ENCODE results near the gene RRP1B.
A peak's percentile ranks its signal among the peaks of the same experiment; 100 is the strongest.
"Not testable (repeated sequence)": the region's sequence is repeated elsewhere in the genome, so short reads cannot be mapped to it uniquely, and the experiment has no call there.

RRP1B gene

GRCh38 chr21:43632373-43632905, 26.9 kb upstream of the RRP1B start:
- no peak overlapping the region for H3K27ac Mint-ChIP-seq
- ATAC-seq = no peak
- peaks cover 6% of the 10 kb centered on the region for H3K36me3 Mint-ChIP-seq
- no peak overlapping the region for H3K4me3 Mint-ChIP-seq
- H3K9me3 Mint-ChIP-seq = no peaks in the 10 kb centered on the region
- H3K4me1 Mint-ChIP-seq = no peaks in the 10 kb centered on the region
- peaks cover 10% of the 10 kb centered on the region for H3K27me3 Mint-ChIP-seq

DNA sequence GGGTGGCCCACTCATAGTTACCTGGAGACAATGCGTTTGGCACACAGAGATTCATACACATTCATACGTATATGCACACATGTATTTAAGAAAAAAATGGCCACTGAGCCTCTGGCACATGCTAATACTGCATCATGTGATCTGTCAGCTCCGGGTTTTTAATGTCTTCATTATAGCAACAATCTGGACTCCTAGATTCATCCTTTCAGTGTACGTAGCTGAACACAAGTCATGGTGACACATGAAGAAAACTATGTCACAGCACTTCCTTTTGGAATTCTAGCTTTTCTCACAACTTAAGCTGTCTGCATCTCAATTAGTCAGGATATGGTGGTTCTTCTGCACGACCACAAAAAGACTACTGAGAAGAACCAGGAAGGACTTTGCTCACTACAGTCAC, 24.7 kb upstream of the RRP1B start:
- Mint-ChIP-seq H3K4me1 (no peaks in the 10 kb centered on the region), H3K4me3 (no peak overlapping the region), H3K9me3 (no peaks in the 10 kb centered on the region), H3K36me3 (peaks cover under 1% of the 10 kb centered on the region), H3K27ac (no peak overlapping the region), H3K27me3 (peaks cover 10% of the 10 kb centered on the region)
- ATAC-seq = no peak

DNA sequence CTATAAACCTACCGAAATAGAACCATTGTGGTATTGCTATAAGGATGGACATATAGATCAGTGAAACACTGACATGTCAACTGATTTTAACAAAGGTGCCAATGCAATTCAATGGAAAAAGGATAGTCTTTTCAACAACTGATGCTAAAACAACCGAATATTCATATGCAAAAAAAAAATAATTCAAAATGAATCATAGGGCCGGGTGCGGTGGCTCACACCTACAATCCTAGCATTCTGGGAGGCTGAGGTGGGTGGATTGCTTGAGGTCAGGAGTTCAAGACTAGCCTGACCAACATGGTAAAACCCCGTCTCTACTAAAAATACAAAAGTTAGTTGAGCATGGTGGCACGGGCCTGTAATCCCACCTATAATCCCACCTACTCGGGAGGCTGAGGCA, 23.9 kb upstream of the RRP1B start:
- Mint-ChIP-seq H3K36me3 (no peaks in the 10 kb centered on the region), H3K4me1 (no peaks in the 10 kb centered on the region), H3K4me3 (no peak overlapping the region), H3K27ac (no peak overlapping the region), H3K27me3 (peaks cover 10% of the 10 kb centered on the region), H3K9me3 (no peaks in the 10 kb centered on the region)
- ATAC-seq = no peak

GRCh38 chr21:43637530-43638158, 21.7 kb upstream of the RRP1B start:
- no peak overlapping the region for H3K4me3 Mint-ChIP-seq
- ATAC-seq = no peak
- no peaks in the 10 kb centered on the region for H3K4me1 Mint-ChIP-seq
- H3K36me3 Mint-ChIP-seq = no peaks in the 10 kb centered on the region
- no peak overlapping the region for H3K27ac Mint-ChIP-seq
- no peaks in the 10 kb centered on the region for H3K9me3 Mint-ChIP-seq
- H3K27me3 Mint-ChIP-seq = no peaks in the 10 kb centered on the region

- H3K27ac Mint-ChIP-seq = no peak overlapping the region
Observed at GRCh38 chr21:43639470-43640353, 19.6 kb upstream of the RRP1B start.

GRCh38 chr21:43640400-43640799, 19.0 kb upstream of the RRP1B start:
- H3K9me3 Mint-ChIP-seq = no peaks in the 10 kb centered on the region
- H3K4me1 Mint-ChIP-seq = peaks cover 4% of the 10 kb centered on the region
- no peaks in the 10 kb centered on the region for H3K27me3 Mint-ChIP-seq
- no peaks in the 10 kb centered on the region for H3K36me3 Mint-ChIP-seq
- H3K4me3 Mint-ChIP-seq = no peak overlapping the region
- no peak for ATAC-seq
- no peak overlapping the region for H3K27ac Mint-ChIP-seq

More at GRCh38 chr21:43639470-43640353, 19.6 kb upstream of the RRP1B start:
- no peak for ATAC-seq
- Mint-ChIP-seq H3K4me3 (no peak overlapping the region), H3K9me3 (no peaks in the 10 kb centered on the region), H3K27me3 (no peaks in the 10 kb centered on the region), H3K4me1 (no peaks in the 10 kb centered on the region), H3K36me3 (no peaks in the 10 kb centered on the region)

GRCh38 chr21:43643193-43643592, 16.2 kb upstream of the RRP1B start:
- peaks cover 6% of the 10 kb centered on the region for H3K27me3 Mint-ChIP-seq
- ATAC-seq = no peak
- peaks cover 18% of the 10 kb centered on the region for H3K4me1 Mint-ChIP-seq
- no peaks in the 10 kb centered on the region for H3K36me3 Mint-ChIP-seq
- no peak overlapping the region for H3K27ac Mint-ChIP-seq
- H3K4me3 Mint-ChIP-seq = no peak overlapping the region
- H3K9me3 Mint-ChIP-seq = no peaks in the 10 kb centered on the region

DNA sequence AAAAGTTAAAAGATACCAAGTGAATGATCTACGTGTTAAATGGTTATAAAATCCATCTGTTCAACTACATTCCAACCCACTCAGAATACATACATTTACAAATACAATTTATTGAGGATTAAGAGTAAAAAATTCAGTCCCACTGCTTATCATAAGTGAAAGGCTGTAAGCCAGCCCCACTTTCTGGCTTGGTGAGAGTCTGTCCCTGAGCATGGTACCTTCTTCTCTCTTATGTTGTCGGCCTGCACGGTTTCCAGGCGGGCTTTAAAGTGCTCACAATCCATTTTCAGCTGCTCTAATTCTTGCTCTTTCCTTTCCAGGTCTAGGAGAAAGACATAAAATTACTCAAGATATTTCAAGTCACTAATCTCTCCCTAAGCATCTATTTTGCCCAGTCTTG, 15.3 kb upstream of the RRP1B start:
- Mint-ChIP-seq H3K4me1 (peaks cover 18% of the 10 kb centered on the region), H3K27ac (no peak overlapping the region), H3K27me3 (peaks cover 13% of the 10 kb centered on the region), H3K36me3 (no peaks in the 10 kb centered on the region), H3K9me3 (no peaks in the 10 kb centered on the region), H3K4me3 (no peak overlapping the region)
- no peak for ATAC-seq

DNA sequence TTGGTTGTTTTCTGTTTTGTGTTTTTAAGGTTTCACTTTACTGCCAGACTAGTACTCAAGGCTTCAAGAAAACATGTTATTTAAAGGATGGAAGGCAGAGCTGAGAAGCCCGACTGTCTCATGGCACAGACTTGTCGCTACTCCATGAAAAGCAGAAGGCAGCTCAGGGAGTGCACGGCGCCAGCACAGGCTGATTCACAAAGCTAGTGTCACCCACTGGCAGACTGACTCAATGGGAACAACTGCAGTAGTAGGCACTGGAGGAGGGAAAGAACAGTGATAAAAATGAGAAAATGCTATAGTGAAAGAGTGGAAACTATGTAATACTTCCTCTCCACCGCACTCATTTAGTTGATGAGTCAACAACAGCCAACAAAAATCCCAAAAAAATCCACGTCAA, 14.8 kb upstream of the RRP1B start:
- ATAC-seq = no peak
- Mint-ChIP-seq H3K4me3 (no peak overlapping the region), H3K27ac (no peak overlapping the region), H3K27me3 (peaks cover 13% of the 10 kb centered on the region), H3K36me3 (no peaks in the 10 kb centered on the region), H3K4me1 (peaks cover 18% of the 10 kb centered on the region), H3K9me3 (no peaks in the 10 kb centered on the region)

DNA sequence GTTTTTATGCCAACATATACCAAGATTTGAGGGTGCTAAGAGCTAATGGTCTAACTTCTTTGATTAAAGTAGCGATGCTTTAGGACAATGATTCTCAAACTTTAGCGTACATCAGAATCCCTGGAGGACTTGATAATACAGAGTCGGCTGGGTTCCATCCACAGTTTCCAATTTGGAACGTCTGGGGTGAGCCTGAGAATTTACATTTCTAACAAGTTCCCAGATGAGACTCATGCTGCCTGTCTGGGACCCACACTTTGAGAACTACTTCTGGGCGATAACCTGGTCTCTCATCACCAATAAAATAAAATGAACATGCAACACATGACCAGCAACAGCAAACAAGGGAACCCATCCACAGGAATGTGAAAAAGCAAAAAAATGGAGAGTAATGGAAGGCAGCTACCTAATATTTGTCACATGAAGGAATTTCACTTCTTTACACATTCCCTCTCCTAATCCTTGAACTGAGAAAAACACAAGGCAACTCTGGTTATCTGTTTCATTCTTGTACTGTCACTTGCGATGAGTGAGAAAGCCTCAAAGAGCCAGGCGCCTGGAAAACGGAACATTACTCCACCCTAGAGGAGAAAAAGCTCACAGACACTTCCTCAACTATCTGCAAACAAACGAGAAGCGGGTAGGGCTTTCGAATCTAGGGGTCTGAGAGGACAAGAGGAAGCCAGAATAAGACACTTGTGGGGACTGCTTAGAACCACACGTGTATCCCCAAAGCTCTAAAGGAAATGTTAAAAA, 14.0 kb upstream of the RRP1B start:
- Mint-ChIP-seq H3K4me3 (no peak overlapping the region), H3K4me1 (peaks cover 18% of the 10 kb centered on the region), H3K27ac (no peak overlapping the region), H3K36me3 (no peaks in the 10 kb centered on the region), H3K9me3 (no peaks in the 10 kb centered on the region), H3K27me3 (peaks cover 13% of the 10 kb centered on the region)
- peak; percentile 77 for ATAC-seq

DNA sequence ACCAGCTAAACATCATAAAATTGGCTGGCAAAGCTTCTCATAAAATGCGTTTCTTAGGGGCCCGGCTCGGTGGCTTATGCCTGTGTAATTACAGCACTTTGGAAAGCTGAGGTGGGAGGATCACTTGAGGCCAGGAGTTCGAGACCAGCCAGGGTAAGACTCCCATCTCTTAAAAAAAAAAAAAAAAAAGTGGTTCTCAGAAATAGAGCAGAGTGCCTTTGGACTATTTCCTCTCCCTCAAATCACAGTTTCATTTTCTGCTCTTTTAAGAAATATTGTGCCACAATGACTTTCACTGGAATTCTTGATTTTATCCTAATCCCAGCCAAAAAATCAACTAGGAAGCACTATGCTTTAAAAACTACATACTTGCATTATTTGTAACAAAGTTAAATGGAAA, 13.4 kb upstream of the RRP1B start:
- Mint-ChIP-seq H3K27me3 (peaks cover 13% of the 10 kb centered on the region), H3K4me3 (no peak overlapping the region), H3K36me3 (no peaks in the 10 kb centered on the region), H3K4me1 (peaks cover 18% of the 10 kb centered on the region), H3K9me3 (no peaks in the 10 kb centered on the region), H3K27ac (no peak overlapping the region)
- no peak for ATAC-seq

GRCh38 chr21:43646550-43647260, 12.7 kb upstream of the RRP1B start:
- H3K27ac Mint-ChIP-seq = no peak overlapping the region
- ATAC-seq = peak; percentile 93
- H3K9me3 Mint-ChIP-seq = no peaks in the 10 kb centered on the region

GRCh38 chr21:43648171-43648570, 11.2 kb upstream of the RRP1B start:
- peaks cover 13% of the 10 kb centered on the region for H3K27me3 Mint-ChIP-seq
- H3K27ac Mint-ChIP-seq = no peak overlapping the region
- no peak for ATAC-seq
- no peaks in the 10 kb centered on the region for H3K36me3 Mint-ChIP-seq
- H3K4me1 Mint-ChIP-seq = peaks cover 18% of the 10 kb centered on the region
- no peaks in the 10 kb centered on the region for H3K9me3 Mint-ChIP-seq
- H3K4me3 Mint-ChIP-seq = no peak overlapping the region

More at GRCh38 chr21:43646550-43647260, 12.7 kb upstream of the RRP1B start:
- H3K27me3 Mint-ChIP-seq = peaks cover 13% of the 10 kb centered on the region
- H3K4me3 Mint-ChIP-seq = no peak overlapping the region
- no peaks in the 10 kb centered on the region for H3K36me3 Mint-ChIP-seq
- peaks cover 18% of the 10 kb centered on the region for H3K4me1 Mint-ChIP-seq

GRCh38 chr21:43651926-43652325, 7.4 kb upstream of the RRP1B start:
- H3K27ac Mint-ChIP-seq, H3K4me1 Mint-ChIP-seq, H3K9me3 Mint-ChIP-seq, H3K36me3 Mint-ChIP-seq, ATAC-seq, H3K4me3 Mint-ChIP-seq: not testable (repeated sequence)
- H3K27me3 Mint-ChIP-seq = peaks cover 13% of the 10 kb centered on the region

- H3K36me3 Mint-ChIP-seq = no peaks in the 10 kb centered on the region
- H3K27me3 Mint-ChIP-seq = peaks cover 12% of the 10 kb centered on the region
- H3K9me3 Mint-ChIP-seq = no peaks in the 10 kb centered on the region
- no peaks in the 10 kb centered on the region for H3K4me1 Mint-ChIP-seq
- H3K4me3 Mint-ChIP-seq = no peak overlapping the region
- no peak overlapping the region for H3K27ac Mint-ChIP-seq
- no peak for ATAC-seq
Observed at GRCh38 chr21:43652616-43653015, 6.7 kb upstream of the RRP1B start.
